ENCODE data around the gene COL4A1.

COL4A1 gene

DNA sequence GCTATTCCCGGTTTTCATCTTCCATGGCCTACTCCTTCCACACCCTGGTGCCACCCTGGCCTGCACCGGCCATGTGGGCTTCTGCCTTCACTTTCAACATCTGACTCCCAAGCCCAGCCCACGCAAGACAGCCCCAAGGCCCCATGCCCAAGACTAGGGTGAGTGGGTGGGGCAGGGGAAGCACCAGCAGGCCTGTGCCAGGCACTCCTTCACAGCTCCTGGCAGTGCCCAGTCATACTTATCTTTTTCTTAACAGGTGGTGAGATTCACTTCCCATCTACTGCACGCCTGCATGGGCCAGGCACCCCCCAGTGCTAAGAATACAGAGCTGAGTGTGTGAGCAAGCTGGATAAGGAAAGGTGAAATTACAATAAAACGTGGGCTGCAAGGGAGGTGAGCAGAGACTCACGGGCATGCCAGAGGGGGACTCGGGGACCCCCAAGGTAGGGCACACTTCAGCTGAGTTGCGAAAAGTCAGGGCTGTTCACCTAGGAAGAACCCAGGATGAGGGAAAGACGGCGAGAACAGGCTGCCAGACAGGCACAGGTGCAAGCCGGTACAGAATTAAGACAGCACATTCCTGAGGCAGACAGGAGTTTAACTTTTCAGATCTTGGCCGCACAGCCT is 55.7 kb downstream of the COL4A1 start:
- DNase-seq = no peak

DNA sequence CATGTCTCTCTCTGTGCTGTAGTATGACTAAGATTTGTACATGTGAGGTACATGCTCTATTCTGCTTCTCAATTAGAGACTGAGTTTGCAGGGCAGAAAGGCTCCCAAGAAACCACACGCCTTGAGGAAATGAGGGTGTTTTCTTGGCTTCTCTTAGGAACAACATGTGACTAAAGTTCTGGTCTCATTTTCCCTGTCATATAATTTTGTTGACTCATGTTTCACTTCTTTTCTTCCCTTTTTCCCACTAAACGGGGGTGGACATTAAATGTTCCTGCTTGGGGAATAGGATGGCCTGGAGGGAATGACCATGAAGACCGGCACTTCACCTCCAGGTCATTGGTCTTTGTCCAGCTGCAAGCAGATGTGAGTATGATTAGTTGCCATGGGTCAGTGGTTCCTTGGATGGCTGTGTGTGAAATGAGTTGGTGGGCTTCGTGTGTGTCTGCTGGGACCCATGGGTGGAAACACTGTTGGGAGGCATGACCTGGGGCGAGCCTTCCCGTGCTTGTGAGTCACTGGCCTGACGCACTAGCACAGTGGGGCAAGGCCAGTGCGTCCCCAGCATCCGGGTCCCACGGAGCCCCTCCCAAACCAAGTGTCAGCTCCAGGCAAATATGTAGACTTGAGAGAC is 56.6 kb downstream of the COL4A1 start:
- no peak for DNase-seq

DNA sequence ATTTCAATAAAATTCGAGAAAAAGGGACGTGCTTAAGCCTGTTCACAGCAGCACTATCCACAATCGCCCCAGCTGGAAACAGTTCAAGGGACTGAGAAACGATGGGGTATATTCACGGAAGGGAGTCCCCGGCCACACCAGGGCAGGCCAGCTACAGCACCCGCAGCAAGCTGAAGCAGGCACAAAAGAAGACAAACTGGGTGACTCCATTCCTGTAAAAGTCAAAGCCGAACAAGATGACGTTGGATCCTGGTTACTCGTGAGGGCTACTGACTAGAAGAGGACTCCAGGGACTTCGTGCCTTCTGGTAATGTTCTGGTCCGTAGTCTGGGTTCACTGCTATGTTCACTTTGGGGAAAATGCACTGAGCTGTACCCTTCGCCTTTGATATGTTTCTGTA is 57.6 kb downstream of the COL4A1 start:
- DNase-seq = no peak

DNA sequence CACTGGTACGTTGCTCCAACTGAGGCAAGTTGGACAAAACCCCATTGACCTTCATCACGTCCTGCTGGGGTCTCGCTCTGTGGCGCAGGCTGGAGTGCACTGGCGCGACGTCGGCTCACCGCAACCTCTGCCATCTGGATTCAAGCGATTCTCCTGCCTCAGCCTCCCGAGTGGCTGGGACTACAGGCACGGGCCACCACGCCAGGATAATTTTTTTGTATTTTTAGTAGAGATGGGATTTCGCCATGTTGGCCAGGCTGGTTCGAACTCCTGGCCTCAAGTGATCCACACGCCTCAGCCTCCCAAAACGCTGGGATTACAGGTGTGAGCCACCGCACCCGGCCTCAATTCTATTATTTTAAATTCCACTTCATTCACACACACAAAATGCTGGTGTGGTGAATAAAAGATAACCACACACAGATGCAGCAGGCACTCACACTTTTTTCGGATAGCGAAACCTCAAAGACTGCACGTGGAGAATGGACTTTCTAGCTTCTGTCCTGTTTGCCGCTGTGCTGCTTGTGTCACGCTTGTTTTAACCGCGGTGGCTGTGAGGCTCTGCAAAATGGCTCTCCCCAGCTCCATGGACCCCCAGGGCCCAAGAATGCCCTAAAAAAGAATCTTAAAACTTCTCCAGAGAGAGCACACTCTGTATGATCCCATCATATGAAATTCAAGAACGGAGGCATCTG is 58.4 kb downstream of the COL4A1 start:
- no peak for DNase-seq

DNA sequence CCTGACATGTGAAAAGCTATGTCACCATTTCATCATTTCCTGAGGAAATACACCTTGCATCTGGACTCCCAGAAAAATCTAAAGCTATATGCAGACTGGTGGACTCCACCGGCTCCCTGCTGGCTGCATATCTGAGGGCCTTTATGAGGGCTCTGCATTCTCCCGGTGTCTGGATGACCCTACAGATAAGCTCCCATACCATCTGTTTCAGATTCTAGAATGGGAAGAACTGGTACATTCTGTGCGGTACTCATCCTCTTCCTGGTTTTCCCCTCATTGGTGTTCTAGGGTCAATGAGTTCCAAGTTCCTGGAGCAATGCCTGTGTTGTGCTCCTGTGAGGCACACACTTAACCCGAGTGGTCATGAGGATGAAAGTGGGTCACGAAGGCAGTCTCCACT is 60.4 kb downstream of the COL4A1 start:
- DNase-seq = no peak

DNA sequence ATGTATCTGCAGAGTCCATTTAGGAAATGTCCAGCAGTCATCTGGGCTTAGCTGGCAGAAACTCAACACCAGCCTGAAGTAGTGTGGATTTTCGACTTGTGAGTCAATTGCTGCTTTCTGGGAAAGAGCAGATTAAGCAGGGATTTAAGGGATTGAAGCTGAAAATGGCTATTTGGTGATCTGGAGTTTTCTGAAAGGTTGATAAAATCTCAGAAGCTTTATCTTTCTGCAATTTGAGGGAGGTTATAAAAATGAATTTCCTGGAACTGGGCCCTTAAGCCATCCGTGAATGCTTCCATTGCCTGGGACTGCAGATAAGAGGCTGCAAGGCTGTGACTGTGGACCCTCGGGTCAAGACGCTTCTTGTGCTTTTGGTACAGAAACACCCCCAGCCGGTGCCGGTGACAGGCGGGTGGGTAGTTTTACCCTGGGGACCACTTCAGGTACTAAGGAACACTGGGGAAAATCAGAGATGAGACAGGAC is 61.5 kb downstream of the COL4A1 start:
- DNase-seq = no peak

DNA sequence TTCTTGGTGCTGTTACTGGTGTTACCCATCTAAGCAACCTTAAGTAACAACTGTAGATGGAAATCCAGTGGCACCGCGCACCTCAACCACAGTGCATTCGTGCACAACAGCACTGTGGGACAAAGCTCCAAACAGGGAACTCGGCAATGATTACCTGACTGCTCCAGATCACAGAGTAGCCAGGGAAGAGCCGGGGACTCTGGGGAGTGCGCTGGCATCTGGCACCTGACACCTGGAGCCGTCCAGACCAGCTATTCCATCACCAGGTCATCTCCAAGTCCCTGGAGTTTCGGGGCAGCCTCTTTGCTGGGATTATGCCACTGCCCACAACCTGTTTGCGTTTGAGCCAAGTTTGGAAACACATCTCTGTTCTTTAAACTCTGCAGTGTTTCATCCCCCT is 62.0 kb downstream of the COL4A1 start:
- no peak for DNase-seq

DNA sequence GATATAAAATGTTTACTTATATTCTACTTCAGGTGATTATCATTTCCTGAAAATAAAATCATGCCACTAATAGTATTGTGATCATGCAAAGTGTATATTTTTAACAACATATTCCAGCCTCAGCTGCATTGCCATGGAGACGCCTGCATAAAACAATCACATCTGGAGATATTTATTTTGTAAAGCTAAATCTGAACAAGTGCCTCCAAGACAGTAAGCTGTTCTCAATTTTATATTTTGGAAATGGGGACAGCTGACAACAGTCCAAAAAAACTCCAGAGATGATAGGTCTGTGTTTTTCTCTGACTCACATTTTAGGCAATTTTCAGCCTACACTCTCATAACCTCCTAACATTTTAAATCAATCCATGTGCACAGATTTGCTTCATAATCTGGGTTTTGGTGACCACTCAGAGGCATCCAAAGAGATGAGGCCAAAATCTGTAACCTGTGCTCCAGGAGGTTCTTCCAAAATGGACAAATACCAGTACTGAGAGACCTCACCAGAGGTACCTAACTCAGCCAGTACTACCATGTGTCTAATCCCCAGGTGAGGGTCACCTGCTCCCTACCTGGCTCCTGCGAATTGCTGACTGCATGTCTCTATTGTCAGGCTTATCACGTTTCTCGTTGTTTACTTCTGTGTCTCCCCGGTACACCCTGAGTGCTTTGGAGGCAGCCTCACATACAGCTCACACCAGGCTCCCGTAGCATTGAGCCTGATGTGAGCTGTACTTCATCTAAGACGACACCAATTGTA is 62.7 kb downstream of the COL4A1 start:
- DNase-seq = no peak

DNA sequence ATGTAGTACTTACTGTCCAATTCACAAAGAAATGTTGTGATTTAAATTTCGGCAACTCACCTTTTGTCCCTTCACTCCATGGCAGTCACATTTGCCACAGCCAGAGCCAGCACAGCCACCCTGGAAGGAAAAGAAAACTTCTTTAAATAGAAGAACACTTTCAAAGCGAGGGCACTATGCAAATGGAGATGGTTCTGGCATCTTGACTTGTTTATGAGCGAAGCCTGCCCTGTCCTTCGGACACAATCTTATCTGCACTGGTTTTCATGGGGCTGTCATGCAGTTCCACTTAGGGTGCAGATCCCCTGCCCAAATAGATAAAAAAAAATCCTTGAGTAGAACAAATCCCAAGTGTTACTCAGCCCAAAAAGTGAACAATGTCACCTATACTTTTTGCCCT is 64.3 kb downstream of the COL4A1 start:
- no peak for DNase-seq

DNA sequence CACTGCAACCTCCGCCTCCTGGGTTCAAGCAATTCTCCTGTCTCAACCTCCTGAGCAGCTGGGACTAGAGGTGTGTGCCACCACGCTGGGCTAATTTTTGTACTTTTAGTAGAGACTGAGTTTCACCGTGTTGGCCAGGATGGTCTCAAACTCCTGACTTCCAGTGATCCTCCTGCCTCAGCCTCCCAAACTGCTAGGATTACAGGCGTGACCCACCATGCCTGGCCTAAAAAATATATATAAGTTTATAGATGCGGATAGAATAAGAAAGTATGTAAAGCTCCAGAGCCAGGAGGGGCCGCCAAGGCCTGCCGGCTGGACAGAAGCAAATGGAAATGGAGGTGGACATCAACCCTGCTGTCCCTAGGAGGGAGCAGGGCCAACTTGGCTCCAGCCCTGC is 66.0 kb downstream of the COL4A1 start:
- no peak for DNase-seq

DNA sequence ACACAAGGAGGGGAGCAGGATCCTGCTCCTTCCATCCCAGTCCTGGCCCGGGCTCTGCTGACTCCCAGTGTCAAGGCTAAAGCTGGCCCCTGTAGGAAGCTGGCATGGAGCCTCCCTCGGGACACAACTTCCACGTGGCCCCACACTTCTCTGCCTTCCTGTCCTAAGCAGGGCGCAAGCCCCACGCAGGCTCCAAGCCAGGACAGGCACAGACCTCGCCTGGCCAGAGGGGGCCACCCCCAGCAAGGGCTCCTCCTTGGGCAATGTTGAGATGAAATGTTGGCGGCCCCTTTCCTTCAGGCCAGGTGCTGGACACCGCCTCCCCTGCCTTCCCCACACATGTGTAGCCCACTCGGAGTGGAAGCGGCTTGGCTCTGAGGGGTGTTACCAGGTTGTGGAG is 66.6 kb downstream of the COL4A1 start:
- no peak for DNase-seq

DNA sequence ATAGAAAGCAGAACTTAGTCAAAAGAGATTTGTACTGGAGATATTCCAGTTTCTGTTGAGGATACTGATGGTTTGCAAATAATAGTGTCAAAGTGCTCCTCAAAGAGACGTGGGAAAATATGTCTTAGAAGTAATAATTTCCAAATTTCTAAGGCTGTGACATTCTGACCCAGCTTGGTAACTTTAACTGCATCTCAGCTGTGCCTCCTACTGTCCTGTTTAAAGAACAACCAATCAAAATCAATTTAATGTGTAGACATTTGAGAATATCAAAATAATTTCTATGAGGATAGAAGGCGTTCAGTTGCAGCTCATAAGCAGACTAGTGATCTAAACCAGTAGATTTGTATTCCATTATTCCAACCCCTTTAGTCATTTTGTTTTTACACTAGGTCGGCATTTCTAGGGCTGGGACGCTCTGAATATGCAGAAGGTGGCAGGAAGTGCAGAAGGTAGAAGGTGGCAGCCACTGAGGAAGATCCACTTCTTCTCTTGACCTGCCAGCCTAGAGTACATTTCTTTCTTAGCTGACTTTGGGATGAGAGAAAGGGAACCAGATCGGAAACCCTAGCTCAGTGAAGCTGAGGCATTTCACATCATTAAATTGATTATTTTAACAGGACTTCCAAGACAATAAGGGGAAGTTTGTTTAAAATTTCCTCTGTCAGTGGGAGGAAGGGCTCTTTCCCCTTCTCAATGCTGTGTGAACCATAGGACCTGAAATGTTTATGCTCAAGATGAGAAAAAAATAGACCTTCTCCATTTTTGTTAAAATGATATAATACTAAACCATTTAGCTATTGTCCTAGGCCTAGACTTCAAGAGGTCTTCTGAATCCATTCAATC is 67.5 kb downstream of the COL4A1 start:
- no peak for DNase-seq

DNA sequence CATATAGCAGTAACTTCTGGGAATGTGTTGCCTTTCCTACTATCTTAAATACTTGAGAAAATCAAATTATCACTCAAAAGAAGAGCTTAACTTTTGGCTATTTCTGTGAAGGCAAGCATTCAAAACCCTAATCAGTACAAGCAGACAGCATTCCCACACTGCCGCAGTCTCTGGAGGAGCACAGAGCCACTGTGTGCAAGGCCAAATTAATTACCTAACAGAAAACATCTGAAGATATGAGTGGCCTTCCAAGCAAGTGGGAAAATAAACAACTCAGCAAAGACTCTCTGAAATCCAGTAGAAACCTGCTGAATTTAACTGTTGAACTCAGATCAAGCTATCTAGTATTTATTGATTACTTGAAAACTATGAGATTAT is 68.2 kb downstream of the COL4A1 start:
- no peak for DNase-seq

DNA sequence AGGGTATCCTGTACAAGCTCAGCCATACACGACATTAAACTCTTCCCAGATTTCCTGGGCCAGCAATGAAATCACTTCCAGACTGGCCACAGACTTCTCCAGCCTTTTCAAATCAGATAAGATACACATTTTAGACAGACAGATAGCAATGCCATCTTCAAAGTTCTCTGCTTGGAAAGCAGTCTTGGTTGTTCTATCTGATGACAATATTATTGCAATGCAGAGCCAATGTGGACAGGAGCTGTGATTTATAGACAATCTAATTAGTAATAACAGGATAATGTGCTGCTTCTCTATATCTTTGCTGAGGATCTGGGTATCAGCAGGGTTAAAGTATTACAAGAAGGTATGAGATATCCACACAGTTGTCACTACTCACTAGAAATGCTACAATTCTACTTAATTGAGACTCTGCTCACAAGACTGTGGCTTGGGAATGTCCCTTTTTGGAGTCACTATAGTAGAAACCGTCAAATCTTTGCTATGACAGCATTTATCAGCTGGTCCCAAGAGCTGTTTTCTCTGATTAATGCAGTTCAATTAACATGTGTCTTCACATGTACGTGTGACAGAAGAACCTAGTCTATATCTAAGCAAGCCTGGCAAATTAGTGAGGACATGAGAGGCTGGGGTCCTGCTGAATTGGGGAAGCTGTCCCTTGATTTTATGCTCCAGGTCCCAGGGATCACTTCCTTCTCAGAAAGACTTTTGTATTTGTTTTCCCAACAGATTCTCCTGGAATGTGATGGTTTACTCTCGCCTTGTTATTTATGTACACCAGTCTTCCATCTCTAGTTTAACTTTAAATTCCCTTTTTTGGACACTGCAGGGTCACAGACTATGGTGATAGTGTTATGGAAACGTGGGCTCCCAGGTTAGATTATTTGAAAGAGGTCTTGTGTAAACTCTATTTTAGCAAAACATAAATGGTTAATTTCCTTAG is 68.8 kb downstream of the COL4A1 start:
- no peak for DNase-seq

DNA sequence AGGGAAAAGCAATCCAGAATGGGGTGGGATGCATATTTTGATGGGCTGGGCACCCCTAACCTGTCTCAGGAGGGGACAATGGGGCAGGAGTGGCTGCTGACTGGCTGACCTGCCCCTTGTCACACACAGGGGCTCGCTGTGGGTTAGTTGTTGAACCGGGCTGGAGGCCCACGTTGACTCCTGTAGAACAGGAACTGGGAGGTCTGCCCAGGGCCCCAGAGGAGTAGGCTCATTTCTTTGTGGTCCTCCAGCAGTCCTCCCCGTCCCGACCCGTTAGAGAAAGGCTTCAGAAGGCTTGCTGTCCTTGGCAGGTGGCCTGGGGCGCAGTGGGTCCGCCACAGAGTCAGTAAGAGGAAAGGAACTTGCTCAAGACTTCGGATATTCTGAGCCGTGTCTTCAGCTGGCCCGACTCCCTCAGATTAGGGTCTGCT is 70.1 kb downstream of the COL4A1 start:
- DNase-seq = no peak

DNA sequence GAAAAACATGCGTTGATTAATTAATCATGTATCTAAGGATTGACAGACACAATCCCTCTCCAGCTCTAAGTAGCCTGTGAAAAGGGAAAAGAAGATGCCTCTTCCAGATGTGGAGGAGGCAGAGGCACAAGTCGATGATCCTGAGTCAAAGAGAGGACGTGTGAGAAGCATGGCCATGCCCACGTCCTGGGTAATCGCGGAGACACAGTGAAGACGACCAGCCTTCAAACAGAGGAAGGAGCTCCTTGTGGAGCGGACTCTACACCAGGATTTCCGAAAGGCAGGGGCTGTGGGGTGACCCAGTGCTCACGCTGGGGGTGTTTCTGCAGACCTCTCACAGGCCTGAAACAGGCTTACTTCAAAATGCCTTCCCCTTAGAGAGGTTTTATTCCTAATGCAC is 70.5 kb downstream of the COL4A1 start:
- no peak for DNase-seq

DNA sequence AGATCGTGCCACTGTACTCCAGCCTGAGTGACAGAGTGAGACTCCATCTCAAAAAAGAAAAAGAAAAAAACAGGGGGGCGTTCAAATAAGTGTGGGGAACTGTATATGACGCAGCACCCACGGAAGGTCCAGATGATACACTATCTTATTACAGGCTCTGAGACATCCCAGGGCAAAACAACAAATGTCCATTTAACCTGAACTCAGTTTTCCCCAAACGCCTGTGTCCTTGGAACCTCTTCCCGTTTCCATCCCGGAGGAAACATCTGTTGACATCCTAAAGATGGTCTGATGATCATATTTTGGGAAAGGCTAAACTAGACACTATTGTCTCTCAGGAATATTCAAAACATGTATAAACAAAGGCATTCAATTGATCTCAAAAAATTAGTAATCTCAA is 72.4 kb downstream of the COL4A1 start:
- no peak for DNase-seq

DNA sequence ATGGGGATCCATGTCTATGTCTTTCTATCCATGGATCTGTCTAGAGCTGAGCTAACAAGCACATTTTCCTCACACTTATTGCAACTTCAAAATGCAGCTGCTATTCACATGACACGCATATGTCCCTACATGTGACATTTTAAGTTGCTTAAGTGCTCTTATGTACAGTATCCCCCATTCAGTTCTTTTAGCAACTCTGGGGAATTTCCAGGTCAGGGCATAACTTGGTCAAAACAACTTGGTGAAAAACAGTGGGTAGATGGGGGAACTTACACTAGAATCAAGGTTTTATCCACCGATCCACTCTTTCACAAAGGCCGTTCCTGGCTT is 73.0 kb downstream of the COL4A1 start:
- no peak for DNase-seq

DNA sequence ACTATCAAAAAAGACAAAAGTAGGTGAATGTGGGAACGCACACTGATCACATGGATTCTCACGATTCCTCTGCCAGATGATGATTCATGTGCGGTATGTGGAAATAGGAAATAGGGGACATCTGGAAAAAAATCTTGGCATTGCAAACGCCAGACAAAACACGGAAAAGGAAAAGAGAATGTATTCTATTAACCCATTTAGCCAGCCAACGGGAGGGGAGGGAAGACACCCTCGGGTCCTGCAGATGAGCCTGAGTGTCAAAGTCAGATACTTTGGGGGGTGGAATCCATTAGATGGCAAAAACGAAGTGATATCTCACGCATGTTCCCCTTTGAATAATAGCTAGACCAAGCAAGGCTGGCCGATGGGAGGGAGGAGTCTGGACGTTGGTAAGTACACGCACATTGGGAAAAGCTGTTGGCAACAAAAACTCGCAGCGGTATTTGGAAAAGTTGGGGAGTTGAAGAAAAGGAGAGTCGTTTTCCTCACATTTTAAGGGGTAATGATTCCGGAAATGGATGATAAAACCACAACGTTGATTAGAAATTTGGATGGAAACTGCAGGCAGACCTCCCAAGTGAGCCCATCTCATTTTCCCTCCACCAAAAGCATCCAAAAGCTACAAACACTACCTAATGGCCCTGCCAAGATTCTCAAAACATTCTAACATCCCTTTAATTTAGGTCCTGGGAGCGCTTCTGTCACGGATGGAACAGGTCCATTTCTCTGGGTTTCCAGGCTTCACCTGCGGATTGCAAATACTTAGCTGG is 73.6 kb downstream of the COL4A1 start:
- no peak for DNase-seq

DNA sequence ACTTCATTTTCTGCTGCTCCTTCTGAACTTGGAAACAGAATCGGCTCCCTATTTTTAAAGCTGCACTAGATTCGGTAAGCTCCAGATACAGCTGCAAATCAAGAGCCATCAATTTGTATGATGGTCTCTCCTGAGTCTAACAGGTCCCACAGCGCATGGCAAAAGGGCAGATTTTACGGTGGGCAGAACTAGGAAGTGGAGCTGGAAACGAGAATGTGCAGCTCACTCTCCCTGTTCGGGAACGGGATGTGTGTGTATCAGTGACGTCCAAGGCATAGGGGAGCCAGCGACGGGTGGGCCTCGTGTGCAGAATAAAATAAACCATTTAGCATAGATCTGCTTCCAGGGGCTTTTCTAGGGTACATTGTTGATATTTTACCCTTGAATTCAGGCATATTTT is 74.2 kb downstream of the COL4A1 start:
- DNase-seq = no peak

DNA sequence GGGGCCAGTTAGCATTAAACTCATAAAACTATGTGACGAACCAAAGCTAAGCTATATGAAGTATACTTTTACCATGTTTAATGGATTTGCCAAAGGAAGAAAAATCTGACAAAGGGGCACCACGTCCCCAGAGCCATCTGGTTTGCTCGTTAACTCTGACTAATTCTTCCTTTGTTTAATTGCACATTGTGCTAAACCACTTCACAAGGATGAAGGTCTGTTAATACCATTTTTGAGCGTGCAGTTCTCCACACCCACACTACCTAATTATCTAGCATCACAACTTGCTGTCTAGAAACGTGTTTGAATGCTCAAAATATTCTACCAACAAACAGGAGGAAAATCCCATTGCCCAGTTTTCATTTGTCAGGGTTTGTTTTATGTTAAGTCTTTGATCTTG is 74.8 kb downstream of the COL4A1 start:
- no peak for DNase-seq

Data from activated effector memory CD4-positive, alpha-beta T cell treated with anti-CD3 and anti-CD28 coated beads, Interleukin-2, amount 50 U/mL, for 16 hours (primary cell).